NCI-H2196 treated with DMSO at 0.1 percent for 48 hours (cell line): ENCODE data around the gene MESP1.

Experiments
- DNase-seq: peaks from one replicate; lab custom pipeline; 2025; ENCODE audit not compliant: unreplicated experiment; lab: John Stamatoyannopoulos, UW

MESP1 gene

GRCh38 chr15:89781891-89782618, 31.0 kb upstream of the MESP1 start:
- no peak for DNase-seq

DNA sequence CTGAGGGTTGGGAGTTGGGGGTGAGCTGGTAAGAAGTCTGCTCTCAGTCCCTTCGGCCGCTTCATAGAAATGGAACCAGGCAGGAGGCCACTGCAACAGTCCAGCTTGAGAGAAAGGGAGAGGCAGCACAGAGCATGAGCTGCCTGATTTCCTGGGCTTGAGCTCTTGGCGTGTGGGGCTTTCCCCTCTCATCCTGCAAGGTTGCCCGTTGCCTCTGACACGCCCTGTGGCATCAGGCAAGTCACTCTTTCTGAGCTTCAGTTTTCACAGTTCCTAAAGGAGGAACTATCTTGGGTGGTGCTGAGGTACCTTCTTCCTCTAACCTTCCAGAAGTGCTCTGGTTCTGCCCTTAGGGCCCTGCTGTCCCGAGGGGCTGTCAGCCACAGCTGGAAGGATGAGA, 30.0 kb upstream of the MESP1 start:
- DNase-seq, result no peak

- DNase-seq, result no peak
Observed at GRCh38 chr15:89780601-89781000, 29.6 kb upstream of the MESP1 start.

- no peak for DNase-seq
Observed at GRCh38 chr15:89778861-89779260, 27.8 kb upstream of the MESP1 start.

DNA sequence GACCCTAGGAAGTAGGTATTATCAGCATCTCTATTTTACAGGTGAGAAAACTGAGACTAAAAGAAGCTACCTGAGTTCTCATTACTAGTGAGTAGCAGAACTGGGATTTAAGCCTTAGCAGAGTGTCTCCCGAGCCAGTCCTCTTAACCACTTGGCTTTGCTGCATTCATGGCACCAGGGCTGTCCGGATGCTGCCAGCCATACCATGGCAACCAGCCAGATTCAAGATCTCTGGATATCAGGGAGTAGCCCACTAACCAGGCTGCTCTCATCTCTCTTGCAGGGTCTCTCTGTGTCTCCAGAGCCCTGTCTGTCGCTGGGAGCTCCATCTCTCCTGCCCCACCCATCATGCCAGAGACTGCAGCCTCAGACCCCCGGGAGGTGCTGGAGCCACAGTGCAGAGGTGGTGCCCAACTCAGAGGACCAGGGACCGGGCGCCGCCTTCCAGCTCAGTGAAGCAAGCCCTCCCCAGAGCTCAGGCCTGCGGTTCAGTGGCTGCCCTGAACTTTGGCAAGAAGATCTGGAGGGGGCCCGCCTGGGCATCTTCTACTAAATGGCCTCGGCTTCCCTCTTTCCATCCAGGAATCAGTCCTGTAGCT, 26.8 kb upstream of the MESP1 start:
- no peak for DNase-seq

- no peak for DNase-seq
Observed at GRCh38 chr15:89777073-89777751, 26.2 kb upstream of the MESP1 start.

DNA sequence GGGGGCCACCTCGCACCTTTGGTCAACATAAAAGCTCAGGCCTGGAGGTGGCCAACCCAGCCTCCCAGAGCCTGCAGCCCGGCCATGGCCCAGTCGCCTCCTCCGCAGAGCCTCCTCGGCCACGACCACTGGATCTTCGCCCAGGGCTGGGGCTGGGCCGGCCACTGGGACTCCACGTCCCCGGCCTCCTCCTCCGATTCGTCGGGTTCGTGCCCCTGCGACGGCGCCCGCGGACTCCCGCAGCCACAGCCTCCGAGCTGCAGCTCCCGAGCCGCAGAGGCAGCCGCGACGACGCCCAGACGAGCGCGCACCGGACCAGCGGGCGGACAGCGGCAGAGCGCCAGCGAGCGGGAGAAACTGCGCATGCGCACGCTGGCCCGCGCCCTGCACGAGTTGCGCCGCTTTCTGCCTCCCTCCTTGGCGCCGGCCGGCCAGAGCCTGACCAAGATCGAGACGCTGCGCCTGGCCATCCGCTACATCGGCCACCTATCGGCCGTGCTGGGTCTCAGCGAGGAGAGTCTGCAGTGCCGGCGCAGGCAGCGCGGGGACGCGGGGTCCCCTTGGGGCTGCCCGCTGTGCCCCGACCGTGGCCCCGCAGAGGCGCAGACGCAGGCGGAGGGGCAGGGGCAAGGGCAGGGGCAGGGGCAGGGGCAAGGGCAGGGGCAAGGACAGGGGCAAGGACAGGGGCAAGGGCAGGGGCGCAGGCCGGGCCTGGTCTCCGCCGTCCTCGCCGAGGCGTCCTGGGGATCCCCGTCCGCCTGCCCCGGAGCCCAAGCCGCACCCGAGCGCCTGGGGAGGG, 25.4 kb upstream of the MESP1 start, which contains the start of gene MESP2:
Gene MESP2 (plus strand): TSS at position 59 of the 799 bp plus-strand sequence. CDS start 26 bp downstream, at position 85.
- DNase-seq, result peak; percentile 46

- DNase-seq, result no peak
Observed at GRCh38 chr15:89775815-89776214, 24.8 kb upstream of the MESP1 start.

DNA sequence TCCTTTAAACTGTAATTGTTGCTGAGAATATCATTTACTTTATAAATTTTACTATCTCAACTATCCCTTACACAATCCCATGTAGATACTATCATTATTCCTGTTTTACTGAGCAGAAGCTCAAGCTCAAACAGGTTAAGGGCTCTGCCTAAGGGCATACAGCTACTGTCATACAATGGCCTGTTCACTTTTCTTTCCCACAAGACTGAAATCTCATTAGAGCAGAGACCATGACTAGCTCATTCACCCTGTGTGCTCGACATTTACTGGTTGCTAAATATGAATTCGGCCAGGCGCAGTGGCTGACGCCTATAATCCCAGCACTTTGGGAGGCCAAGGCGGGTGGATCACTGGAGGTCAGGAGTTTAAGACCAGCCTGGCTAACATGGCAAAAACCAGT, 23.4 kb upstream of the MESP1 start:
- DNase-seq, result no peak

GRCh38 chr15:89772932-89773583, 22.0 kb upstream of the MESP1 start:
- DNase-seq, result no peak

DNA sequence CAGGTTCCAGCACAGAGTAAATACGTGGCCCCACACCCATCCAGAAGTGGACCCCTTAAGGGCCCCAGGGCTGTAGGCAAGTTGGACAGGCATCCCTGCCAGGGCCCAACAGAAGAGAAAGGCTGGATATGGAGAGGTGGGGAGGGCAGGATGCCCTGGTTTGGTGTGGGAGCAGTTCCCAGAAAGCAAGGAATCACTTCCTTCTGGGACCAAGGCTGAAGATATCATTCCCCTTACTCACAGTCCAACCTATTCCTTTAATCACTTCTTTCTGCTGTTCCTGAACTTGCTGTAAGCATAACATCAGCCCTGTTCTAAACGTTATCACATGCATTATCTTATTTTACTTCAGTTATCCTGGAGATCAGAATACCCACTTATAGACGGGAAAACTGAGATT, 19.0 kb upstream of the MESP1 start:
- no peak for DNase-seq

GRCh38 chr15:89769366-89769765, 18.3 kb upstream of the MESP1 start:
- DNase-seq, result no peak

DNA sequence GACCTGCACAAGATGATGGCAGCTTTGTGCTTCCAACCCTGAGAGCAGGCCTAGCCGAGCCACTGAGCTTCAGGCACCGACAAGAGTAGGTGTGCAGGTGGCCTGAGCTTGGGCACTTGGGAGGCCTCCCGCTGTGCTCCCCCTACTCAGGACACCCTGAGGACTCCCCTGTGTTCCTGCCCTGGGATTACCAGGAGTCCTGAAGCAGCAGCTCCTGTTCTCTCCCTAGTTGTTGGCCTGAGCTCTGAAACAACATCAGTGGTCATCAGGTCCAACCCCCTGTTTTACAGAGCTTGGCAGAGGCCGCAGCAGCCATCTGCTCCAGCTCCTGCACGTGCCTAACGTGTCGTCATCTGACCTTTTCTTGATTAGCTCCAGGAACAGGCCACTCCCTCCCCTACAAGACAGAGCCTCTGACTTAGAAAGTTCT, 17.0 kb upstream of the MESP1 start:
- peak; percentile 40 for DNase-seq

GRCh38 chr15:89767411-89767915, 16.4 kb upstream of the MESP1 start:
- DNase-seq, result peak; percentile 50

DNA sequence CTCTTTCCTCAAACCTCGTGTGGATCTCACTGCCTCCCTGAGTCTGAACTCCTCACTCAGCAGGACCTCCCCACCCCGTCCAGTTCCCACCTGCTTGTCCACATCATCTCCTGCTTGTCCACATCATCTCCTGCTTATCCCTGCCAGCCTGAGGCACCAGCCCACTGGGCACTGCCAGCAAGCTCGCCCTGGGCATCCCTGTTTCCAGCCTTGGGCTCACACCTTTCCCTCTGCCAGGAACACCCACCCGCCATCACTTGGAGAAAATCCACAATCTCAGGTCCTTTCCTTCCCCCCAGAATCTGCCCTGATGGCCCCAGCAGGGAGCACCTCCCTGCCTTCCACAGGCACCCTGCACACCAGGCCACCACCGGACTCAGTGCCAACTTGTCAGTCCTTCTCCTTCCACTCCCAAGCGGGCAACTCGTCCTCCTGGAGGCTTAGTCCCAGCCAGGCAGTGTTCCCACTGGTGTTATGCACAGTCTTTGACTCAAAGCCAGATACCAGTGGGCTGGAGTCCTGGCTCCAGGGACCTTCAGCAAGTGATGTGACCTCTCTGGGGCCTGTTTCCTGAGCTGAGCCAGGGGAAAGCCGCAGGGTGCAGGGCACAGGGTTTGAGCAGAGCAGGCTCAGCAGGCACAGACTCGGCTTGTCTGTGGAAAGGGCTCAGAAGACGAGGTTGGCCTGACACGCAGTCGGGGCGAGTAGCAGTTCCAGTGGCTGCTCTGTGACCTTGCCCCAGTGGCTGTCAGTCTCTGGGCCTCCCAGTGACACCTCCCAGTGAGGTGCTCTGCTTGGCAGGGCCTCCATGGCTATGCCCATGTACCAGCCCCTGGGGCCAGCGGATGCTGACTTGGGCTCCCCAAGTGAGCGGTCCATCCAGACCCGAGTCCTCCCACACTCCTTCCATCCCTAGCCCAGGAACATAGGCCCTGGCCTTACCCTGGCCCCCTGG, 15.6 kb upstream of the MESP1 start:
- no peak for DNase-seq

- no peak for DNase-seq
Observed at GRCh38 chr15:89765694-89766093, 14.6 kb upstream of the MESP1 start.

DNA sequence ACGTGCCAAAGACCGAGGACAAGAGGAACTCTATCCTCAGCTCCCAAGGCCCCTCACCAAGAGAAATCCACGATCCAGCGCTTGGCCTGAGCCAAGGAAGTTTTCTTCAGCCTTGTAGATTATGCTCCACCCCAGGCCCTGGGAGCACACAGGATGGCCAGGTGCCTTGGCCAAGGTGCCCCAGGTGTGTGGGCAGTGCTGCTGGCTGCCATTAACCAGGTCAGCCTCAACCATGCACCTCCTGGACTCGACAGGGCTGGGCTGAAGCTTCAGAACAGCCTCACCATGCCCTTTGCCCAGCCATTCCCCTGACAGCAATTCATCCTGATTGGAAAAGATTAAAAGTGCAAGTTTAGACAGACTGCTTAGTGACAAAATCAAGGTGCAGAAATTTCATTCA, 10.9 kb upstream of the MESP1 start:
- no peak for DNase-seq

- DNase-seq, result peak; percentile 61
Observed at GRCh38 chr15:89761009-89761831, 10.2 kb upstream of the MESP1 start.
